PFSK-1 (cell line): ENCODE measurements around the gene PRRG4.

ENCODE experiments used
- FOXP2 ChIP-seq: optimal IDR thresholded peaks from 2 replicates; pipeline ENCODE3; 2011; ENCODE audit warnings: borderline replicate concordance, control low read depth, inconsistent platforms; ENCODE audit not compliant: insufficient read depth; ENCODE audit errors: extremely low read length, extremely low read depth
- POLR2AphosphoS5 ChIP-seq: IDR thresholded peaks from 2 replicates; pipeline ENCODE4 v1.6.1; 2012; ENCODE audit warnings: low read depth, mild to moderate bottlenecking, control low read depth, low read length, moderate library complexity
- SIN3A ChIP-seq: IDR thresholded peaks from 2 replicates; pipeline ENCODE4 v1.6.1; 2012; ENCODE audit warnings: mild to moderate bottlenecking, low read length, moderate library complexity, borderline replicate concordance; ENCODE audit not compliant: insufficient read depth
- TAF1 ChIP-seq: IDR thresholded peaks from 2 replicates; pipeline ENCODE4 v1.6.1; 2012; ENCODE audit warnings: low read length, control low read depth, borderline replicate concordance; ENCODE audit not compliant: insufficient read depth
- TF ChIP-seq, protein P1 (sequence below), 2 experiments: IDR thresholded peaks; 2 replicates each; pipeline versions ENCODE4 v1.6.1 to v1.8.0; 2011 to 2012; ENCODE audit warnings: low read depth in 2 of 2, low read length in 2 of 2, control low read depth in 1 of 2, inconsistent platforms in 1 of 2, mild to moderate bottlenecking in 1 of 2, moderate library complexity in 1 of 2; ENCODE audit not compliant: insufficient read depth in 1 of 2

Gene PRRG4

GRCh38 chr11:32897103-32897502, 67.4 kb downstream of the PRRG4 start:
- TF ChIP-seq FOXP2 (no peak), SIN3A (no peak)

GRCh38 chr11:32899438-32899837, 69.7 kb downstream of the PRRG4 start:
- TF ChIP-seq SIN3A (no peak), FOXP2 (no peak), TAF1 (no peak), POLR2AphosphoS5 (no peak)
- TF ChIP-seq, protein P1, sequence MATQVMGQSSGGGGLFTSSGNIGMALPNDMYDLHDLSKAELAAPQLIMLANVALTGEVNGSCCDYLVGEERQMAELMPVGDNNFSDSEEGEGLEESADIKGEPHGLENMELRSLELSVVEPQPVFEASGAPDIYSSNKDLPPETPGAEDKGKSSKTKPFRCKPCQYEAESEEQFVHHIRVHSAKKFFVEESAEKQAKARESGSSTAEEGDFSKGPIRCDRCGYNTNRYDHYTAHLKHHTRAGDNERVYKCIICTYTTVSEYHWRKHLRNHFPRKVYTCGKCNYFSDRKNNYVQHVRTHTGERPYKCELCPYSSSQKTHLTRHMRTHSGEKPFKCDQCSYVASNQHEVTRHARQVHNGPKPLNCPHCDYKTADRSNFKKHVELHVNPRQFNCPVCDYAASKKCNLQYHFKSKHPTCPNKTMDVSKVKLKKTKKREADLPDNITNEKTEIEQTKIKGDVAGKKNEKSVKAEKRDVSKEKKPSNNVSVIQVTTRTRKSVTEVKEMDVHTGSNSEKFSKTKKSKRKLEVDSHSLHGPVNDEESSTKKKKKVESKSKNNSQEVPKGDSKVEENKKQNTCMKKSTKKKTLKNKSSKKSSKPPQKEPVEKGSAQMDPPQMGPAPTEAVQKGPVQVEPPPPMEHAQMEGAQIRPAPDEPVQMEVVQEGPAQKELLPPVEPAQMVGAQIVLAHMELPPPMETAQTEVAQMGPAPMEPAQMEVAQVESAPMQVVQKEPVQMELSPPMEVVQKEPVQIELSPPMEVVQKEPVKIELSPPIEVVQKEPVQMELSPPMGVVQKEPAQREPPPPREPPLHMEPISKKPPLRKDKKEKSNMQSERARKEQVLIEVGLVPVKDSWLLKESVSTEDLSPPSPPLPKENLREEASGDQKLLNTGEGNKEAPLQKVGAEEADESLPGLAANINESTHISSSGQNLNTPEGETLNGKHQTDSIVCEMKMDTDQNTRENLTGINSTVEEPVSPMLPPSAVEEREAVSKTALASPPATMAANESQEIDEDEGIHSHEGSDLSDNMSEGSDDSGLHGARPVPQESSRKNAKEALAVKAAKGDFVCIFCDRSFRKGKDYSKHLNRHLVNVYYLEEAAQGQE (IDR thresholded peaks at IDR 0.05; ENCODE audit: insufficient read depth in 1 of 2, low read depth in 2 of 2, low read length in 2 of 2) = no peak

- TF ChIP-seq TAF1 (no peak), POLR2AphosphoS5 (no peak), SIN3A (no peak), FOXP2 (no peak)
- TF ChIP-seq, protein P1 (IDR thresholded peaks at IDR 0.05; ENCODE audit: insufficient read depth in 1 of 2, low read depth in 2 of 2, low read length in 2 of 2) = no peak
Measured at GRCh38 chr11:32902089-32902665, 72.5 kb downstream of the PRRG4 start.

DNA sequence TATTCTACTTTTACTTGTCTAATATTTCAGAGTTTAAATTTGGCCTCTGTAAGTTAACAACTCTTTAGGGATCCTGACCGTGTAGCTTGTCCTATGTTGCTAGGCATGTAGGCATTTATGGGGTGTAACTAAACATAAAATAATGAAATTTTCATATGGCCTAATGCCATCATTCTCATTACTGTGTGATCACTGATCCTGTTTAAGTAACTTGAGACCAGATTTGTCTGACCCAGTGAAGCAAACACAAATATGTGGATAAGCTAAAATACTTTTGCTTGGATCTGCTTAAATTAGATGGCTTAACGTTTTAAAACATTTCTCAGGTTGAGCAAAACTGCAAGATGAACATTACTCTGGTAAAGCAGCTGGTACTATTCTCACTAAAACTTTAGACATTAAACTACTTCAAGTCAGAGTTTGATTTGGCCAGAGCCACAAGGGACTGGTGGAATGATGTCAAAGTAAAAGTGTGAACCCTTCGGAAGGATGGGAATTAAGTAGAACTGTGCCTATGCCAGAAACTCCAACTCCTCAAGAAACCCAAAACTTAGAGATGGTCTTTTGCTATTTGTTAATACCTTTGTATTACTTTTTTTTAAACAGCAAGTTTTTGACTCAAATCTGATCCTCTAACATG, 75.4 kb downstream of the PRRG4 start:
- no peak for TF ChIP-seq TAF1
- no peak for TF ChIP-seq SIN3A
- TF ChIP-seq, protein P1 (IDR thresholded peaks at IDR 0.05; ENCODE audit: insufficient read depth in 1 of 2, low read depth in 2 of 2, low read length in 2 of 2) = no peak
- no peak for TF ChIP-seq FOXP2
- TF ChIP-seq POLR2AphosphoS5 = no peak
